C4-2B (cell line): ENCODE measurements around the gene SNED1.

Experiments used
- ZFX ChIP-seq: fragments of 450-650 bp; IDR thresholded peaks from 2 replicates; pipeline ENCODE4 v1.6.1; 2017
- TF ChIP-seq, protein P1 (sequence below): fragments of 450-650 bp; conservative IDR thresholded peaks from 2 replicates; pipeline ENCODE4 v1.5.1; 2017; ENCODE audit warnings: mild to moderate bottlenecking

DNA sequence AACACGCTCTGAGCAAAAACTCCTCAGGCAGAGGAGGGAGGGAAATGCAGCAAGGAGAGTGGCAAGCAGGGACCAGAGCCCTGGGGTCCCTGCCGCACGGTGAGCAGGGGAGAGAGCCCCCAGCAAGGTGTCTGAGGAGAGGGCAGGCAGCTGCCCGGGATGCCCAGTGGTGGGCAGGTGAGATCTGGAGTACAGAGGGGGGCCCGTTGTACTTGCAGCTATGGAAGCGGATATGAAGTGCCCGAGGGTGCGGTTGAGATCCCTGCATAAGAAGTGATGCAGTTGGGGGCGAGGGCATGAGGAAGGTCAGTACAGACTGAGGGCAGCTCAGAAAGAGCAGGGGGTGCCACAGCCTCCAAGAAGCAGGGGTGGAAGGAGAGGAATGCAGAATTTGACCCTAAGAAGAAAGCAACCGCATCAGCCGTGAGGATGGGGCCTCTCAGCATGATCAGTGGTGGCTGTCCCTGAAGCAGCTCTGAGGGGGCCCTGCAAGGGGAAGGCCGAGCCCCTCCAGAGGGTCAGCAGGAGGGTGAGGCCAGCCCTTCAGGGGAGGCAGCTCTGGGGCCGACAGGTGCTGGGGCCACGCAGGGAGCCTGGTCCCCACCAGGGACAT, 74.2 kb downstream of the SNED1 start:
- TF ChIP-seq, protein P1, sequence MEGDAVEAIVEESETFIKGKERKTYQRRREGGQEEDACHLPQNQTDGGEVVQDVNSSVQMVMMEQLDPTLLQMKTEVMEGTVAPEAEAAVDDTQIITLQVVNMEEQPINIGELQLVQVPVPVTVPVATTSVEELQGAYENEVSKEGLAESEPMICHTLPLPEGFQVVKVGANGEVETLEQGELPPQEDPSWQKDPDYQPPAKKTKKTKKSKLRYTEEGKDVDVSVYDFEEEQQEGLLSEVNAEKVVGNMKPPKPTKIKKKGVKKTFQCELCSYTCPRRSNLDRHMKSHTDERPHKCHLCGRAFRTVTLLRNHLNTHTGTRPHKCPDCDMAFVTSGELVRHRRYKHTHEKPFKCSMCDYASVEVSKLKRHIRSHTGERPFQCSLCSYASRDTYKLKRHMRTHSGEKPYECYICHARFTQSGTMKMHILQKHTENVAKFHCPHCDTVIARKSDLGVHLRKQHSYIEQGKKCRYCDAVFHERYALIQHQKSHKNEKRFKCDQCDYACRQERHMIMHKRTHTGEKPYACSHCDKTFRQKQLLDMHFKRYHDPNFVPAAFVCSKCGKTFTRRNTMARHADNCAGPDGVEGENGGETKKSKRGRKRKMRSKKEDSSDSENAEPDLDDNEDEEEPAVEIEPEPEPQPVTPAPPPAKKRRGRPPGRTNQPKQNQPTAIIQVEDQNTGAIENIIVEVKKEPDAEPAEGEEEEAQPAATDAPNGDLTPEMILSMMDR, result no peak
- TF ChIP-seq ZFX, result no peak
